ENCODE measurements around the gene SEC14L2.
A peak's percentile ranks its signal among the peaks of the same experiment; 100 is the strongest.

Gene SEC14L2

GRCh38 chr22:30405731-30406130 is 8.9 kb downstream of the SEC14L2 start:
- DNase-seq (ENCODE audit: low spot score) = no peak

GRCh38 chr22:30406400-30406799 is 9.6 kb downstream of the SEC14L2 start:
- no peak for DNase-seq (ENCODE audit: low spot score)

GRCh38 chr22:30408388-30409102 is 11.7 kb downstream of the SEC14L2 start:
- peak; percentile 73 for DNase-seq (ENCODE audit: low spot score)

- DNase-seq (ENCODE audit: low spot score) = no peak
Measured at GRCh38 chr22:30411780-30412179, 15.0 kb downstream of the SEC14L2 start.

- DNase-seq (ENCODE audit: low spot score) = no peak
Measured at GRCh38 chr22:30413001-30413400, 16.2 kb downstream of the SEC14L2 start.

GRCh38 chr22:30413745-30414524 is 17.1 kb downstream of the SEC14L2 start:
- DNase-seq (ENCODE audit: low spot score) = no peak

- DNase-seq (ENCODE audit: low spot score) = no peak
Measured at GRCh38 chr22:30414525-30415047, 17.8 kb downstream of the SEC14L2 start.

- DNase-seq (ENCODE audit: low spot score) = no peak
Measured at GRCh38 chr22:30416403-30416802, 19.6 kb downstream of the SEC14L2 start.

GRCh38 chr22:30416837-30417236 is 20.0 kb downstream of the SEC14L2 start:
- DNase-seq (ENCODE audit: low spot score) = no peak

GRCh38 chr22:30420347-30421125 is 23.7 kb downstream of the SEC14L2 start:
- DNase-seq (ENCODE audit: low spot score) = peak; percentile 63

- DNase-seq (ENCODE audit: low spot score) = no peak
Measured at GRCh38 chr22:30421695-30422480, 25.1 kb downstream of the SEC14L2 start.

GRCh38 chr22:30422481-30423300 is 25.9 kb downstream of the SEC14L2 start:
- peak; percentile 76 for DNase-seq (ENCODE audit: low spot score)

GRCh38 chr22:30423301-30423958 is 26.6 kb downstream of the SEC14L2 start:
- no peak for DNase-seq (ENCODE audit: low spot score)

- peak; percentile 97 for DNase-seq (ENCODE audit: low spot score)
Measured at GRCh38 chr22:30423959-30424533, 27.2 kb downstream of the SEC14L2 start.

GRCh38 chr22:30424534-30425326 is 27.9 kb downstream of the SEC14L2 start:
- no peak for DNase-seq (ENCODE audit: low spot score)

- no peak for DNase-seq (ENCODE audit: low spot score)
Measured at GRCh38 chr22:30425327-30425615, 28.5 kb downstream of the SEC14L2 start.

- DNase-seq (ENCODE audit: low spot score) = peak; percentile 62
Measured at GRCh38 chr22:30425616-30426387, 29.0 kb downstream of the SEC14L2 start, which contains the start of gene MTFP1. MTFP1 (plus strand) TSS chr22:30425768; CDS start chr22:30425880, 112 bp downstream.

Measured in AG20443 (cell line).